Sigmoid colon (tissue), 7 donors: ENCODE results near the gene GMPR2. TPM values are rescaled to one million over a fixed set of nuclear protein-coding genes. Genes with fewer than 3 reads are reported as not detected.

ENCODE experiments used
- DNase-seq: peaks from one replicate; pipeline ENCODE4 v3.0.0-alpha.2; 2019
- H3K27ac ChIP-seq, 4 donors: fragments of 200-600 bp; sonication (generic); one replicate each; pipeline ENCODE4 v1.5.1; 2016 to 2019; ENCODE audit warnings: mild to moderate bottlenecking in 1 of 4
- H3K27me3 ChIP-seq, 3 donors: fragments of 200-600 bp; sonication (generic); one replicate each; pipeline ENCODE4 v1.5.1; 2019; ENCODE audit warnings: mild to moderate bottlenecking in 1 of 3
- H3K36me3 ChIP-seq, 4 donors: fragments of 200-600 bp; sonication (generic); one replicate each; pipeline ENCODE4 v1.5.1; 2016 to 2019
- H3K4me1 ChIP-seq, 4 donors: fragments of 200-600 bp; sonication (generic); one replicate each; pipeline ENCODE4 v1.5.1; 2017 to 2019
- H3K4me3 ChIP-seq, 4 donors: fragments of 200-600 bp; sonication (generic); one replicate each; pipeline ENCODE4 v1.5.1; 2017 to 2019; ENCODE audit warnings: mild to moderate bottlenecking in 2 of 4, moderate library complexity in 1 of 4
- H3K9me3 ChIP-seq, 4 donors: fragments of 200-600 bp in 3 of 4; sonication (generic) in 3 of 4; one replicate each; pipeline versions ENCODE4 v1.5.1 to v1.6.1; 2013 to 2019
- CTCF ChIP-seq, 4 experiments: fragments of 450-650 bp in 3 of 4; fragments of 200-600 bp in 1 of 4; IDR thresholded peaks; one replicate each; pipeline ENCODE4 v1.5.1; 2016 to 2019; ENCODE audit warnings: antibody characterized with exemption in 4 of 4, mild to moderate bottlenecking in 3 of 4, moderate library complexity in 2 of 4
- EP300 ChIP-seq, 4 donors: sonication (generic); formaldehyde crosslinking; IDR thresholded peaks; one replicate each; pipeline ENCODE4 v1.6.1; 2017; ENCODE audit warnings: antibody characterized with exemption in 4 of 4
- POLR2A ChIP-seq, 2 donors: fragments of 450-650 bp; IDR thresholded peaks; one replicate each; pipeline ENCODE4 v1.6.1; 2016; ENCODE audit warnings: antibody characterized with exemption in 2 of 2, mild to moderate bottlenecking in 2 of 2, moderate library complexity in 2 of 2
- POLR2AphosphoS5 ChIP-seq, 4 donors: sonication (generic); formaldehyde crosslinking; IDR thresholded peaks; one replicate each; pipeline ENCODE4 v1.6.1; 2017; ENCODE audit warnings: antibody characterized with exemption in 4 of 4
- WGBS, 2 donors: extraction: QIAGEN DNeasy Blood & Tissue Kit; methylation state at CpG; one replicate each; pipeline ENCODE4 v1.1.7; 2013; 5-methylcytosine and 5-hydroxymethylcytosine counted together
- intact Hi-C: fragments of 100-400 bp; cut with DNase I; formaldehyde crosslinking; loops from one replicate; pipeline ENCODE4 v1.15.1; 2023
- polyA plus RNA-seq, 3 donors: library from polyadenylated mRNA; stranded (reverse); fragments of 200-250 nt; gene quantifications; one replicate each; pipeline ENCODE4 v1.2.3, GENCODE V29; 2013
- total RNA-seq, 4 donors: library from RNA; depleted of rRNA; stranded (reverse); fragments of >200 nt; gene quantifications; one replicate each; pipeline ENCODE4 v1.1.0, GENCODE V29; 2016
- donor health status: healthy with polysubstance abuse.
- donor health status: Bipolar disorder and iron deficiency.
- donor health status: healthy.

GMPR2 gene
- total and polyA plus RNA-seq, 7 donors, result 44.3 to 97.1 (median 56.5) TPM

GRCh38 chr14:24211311-24211710, 21.4 kb upstream of the GMPR2 start:
- DNase-seq, result peak; percentile 47

GRCh38 chr14:24212924-24213865, 19.5 kb upstream of the GMPR2 start, which contains the start of gene CHMP4A:
Gene CHMP4A, minus strand, starts transcription at chr14:24213488. Its CDS starts 49 bp downstream, at chr14:24213439.
- 0 to 1% methylated on average over 53 of the region's 53 CpGs for WGBS, 2 donors
- Histone ChIP-seq H3K4me3 (peak within 1 kb of the TSS; percentile 58 to 73 (median 69)), H3K36me3 (peaks cover 5 to 43% (median 15%) of the 10 kb centered on the region in 4 donors), H3K9me3 (no peaks in the 10 kb centered on the region), H3K27me3 (no peaks in the 10 kb centered on the region), H3K27ac (peak within 1 kb of the TSS; percentile 91 to 97 (median 92)), H3K4me1 (peaks cover 0 to 45% (median 34%) of the 10 kb centered on the region in 4 donors)
- intact Hi-C loops, result loop anchor here (2.0 kb wide), 1 partner anchor 18 kb away; the partner anchor contains the start of gene TM9SF1
- DNase-seq, result peak; percentile 99
- TF ChIP-seq POLR2AphosphoS5 (IDR thresholded peaks at IDR 0.05) (peak; percentile 98 to 99 (median 99)), POLR2A (IDR thresholded peaks at IDR 0.05) (peak; percentile 94 to 97), EP300 (IDR thresholded peaks at IDR 0.05) (no peak)

More at GRCh38 chr14:24211311-24211710, 21.4 kb upstream of the GMPR2 start:
- Histone ChIP-seq H3K27ac (no peak overlapping the region), H3K9me3 (no peaks in the 10 kb centered on the region), H3K36me3 (peaks cover 5 to 54% (median 16%) of the 10 kb centered on the region in 4 donors), H3K27me3 (no peaks in the 10 kb centered on the region), H3K4me3 (no peak overlapping the region), H3K4me1 (peaks cover 0 to 42% (median 32%) of the 10 kb centered on the region in 4 donors)
- TF ChIP-seq POLR2A (IDR thresholded peaks at IDR 0.05) (no peak), CTCF (IDR thresholded peaks at IDR 0.05) (no peak), EP300 (IDR thresholded peaks at IDR 0.05) (no peak), POLR2AphosphoS5 (IDR thresholded peaks at IDR 0.05) (no peak)
- 94 to 96% methylated on average over 6 of the region's 6 CpGs for WGBS, 2 donors
- intact Hi-C loops, result no loop called here

GRCh38 chr14:24213866-24214662, 18.7 kb upstream of the GMPR2 start:
- Histone ChIP-seq H3K27ac (peak overlapping the region; percentile 91 to 97 (median 92)), H3K27me3 (no peaks in the 10 kb centered on the region), H3K4me1 (peaks cover 0 to 45% (median 34%) of the 10 kb centered on the region in 4 donors), H3K4me3 (peak overlapping the region in 3 of 4 donors; percentile 67 to 73 (median 71)), H3K36me3 (peaks cover 5 to 34% (median 13%) of the 10 kb centered on the region in 4 donors), H3K9me3 (no peaks in the 10 kb centered on the region)
- DNase-seq, result peak; percentile 2
- TF ChIP-seq POLR2AphosphoS5 (IDR thresholded peaks at IDR 0.05), result no peak
- TF ChIP-seq EP300 (IDR thresholded peaks at IDR 0.05), result no peak
- no peak for TF ChIP-seq POLR2A (IDR thresholded peaks at IDR 0.05)
- TF ChIP-seq CTCF (IDR thresholded peaks at IDR 0.05), result no peak
- intact Hi-C loops, result loop anchor here (2.0 kb wide), 1 partner anchor 19 kb away; the partner anchor contains the start of gene TM9SF1
- WGBS, 2 donors, result 91 to 94% methylated on average over 7 of the region's 7 CpGs

- peak; percentile 92 for DNase-seq
- Histone ChIP-seq H3K9me3 (no peaks in the 10 kb centered on the region), H3K36me3 (peaks cover 0 to 18% (median 4%) of the 10 kb centered on the region in 4 donors), H3K27ac (peak within 1 kb of the TSS; percentile 91 to 97 (median 92)), H3K27me3 (no peaks in the 10 kb centered on the region), H3K4me1 (peaks cover 0 to 45% (median 34%) of the 10 kb centered on the region in 4 donors), H3K4me3 (peak within 1 kb of the TSS; percentile 63 to 77 (median 70))
- TF ChIP-seq EP300 (IDR thresholded peaks at IDR 0.05) (no peak), CTCF (IDR thresholded peaks at IDR 0.05) (peak in 3 of 4 experiments; percentile 14 to 45 (median 30)), POLR2A (IDR thresholded peaks at IDR 0.05) (peak; percentile 83 to 84), POLR2AphosphoS5 (IDR thresholded peaks at IDR 0.05) (peak; percentile 89 to 94 (median 93))
- WGBS, 2 donors, result 0 to 1% methylated on average over 40 of the region's 40 CpGs
- intact Hi-C loops, result no loop called here
Observed at GRCh38 chr14:24215495-24216344, 17.0 kb upstream of the GMPR2 start, which contains the start of gene MDP1. Gene MDP1, minus strand, starts transcription at chr14:24216066. Its CDS starts 111 bp downstream, at chr14:24215955.
